ENCODE measurements around the gene GOLGA7B.

GOLGA7B gene

DNA sequence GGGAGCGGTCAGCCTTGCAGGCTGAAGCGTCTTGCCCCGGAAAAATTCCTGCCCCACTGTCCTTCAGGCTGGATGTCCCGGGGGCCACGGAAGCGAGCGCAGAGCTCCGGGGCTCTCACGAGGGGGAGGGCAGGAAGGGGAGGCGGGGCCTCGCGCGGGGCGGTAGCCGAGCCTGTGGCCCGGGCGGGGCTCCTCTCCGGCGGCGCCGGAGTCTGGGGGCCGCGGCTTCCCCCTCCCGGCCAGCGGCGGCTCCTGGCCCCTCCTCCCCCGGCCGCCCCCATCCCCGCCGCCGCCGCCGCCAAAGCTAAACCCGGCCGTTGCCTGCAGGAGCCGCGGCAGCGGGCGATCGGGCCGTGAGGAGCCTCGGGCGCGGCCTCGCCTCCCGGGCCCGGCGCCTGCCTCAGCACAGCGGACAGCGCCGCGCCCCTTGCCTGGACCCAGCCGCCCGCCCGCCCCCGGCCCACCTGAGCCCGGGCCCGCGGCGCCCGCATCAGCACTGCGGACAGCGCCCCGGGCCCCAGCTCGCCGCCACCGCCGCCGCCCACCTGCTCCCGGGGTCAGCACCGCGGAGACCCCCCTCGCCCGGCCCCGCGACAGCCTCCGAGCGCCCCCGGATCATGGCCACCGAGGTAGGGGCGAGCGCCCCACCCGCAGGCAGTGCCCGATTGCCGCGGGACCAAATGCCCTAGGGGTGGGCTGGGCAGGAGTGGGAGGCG, at the start of gene GOLGA7B:
TSS of gene GOLGA7B (plus strand) at position 157 of the 716 bp plus-strand sequence. CDS start at position 618, 461 bp downstream.
- DNase-seq (ENCODE audit: low spot score), result peak; percentile 40

DNA sequence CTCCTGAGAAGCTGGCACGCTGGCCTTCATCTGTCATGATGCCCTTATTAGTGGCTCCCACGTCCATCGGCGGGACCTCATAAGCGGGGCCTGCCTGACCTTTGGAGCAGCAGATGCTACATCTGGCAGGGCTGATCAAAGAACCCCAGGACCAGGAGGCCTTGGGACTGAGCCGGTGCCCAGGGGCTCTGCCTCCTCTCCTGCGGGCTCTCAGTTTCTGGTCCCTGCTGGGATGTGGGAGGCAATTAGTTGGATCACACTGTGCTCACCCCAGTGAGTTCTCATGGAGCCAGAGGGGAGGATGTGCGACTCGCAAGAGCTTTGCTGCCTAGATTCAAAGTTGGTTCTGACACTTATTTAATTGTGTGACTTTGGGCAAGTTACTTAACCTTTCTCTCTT, 49.2 kb upstream of the GOLGA7B start:
- DNase-seq (ENCODE audit: low spot score), result no peak

GRCh38 chr10:97801422-97801821, 48.2 kb upstream of the GOLGA7B start:
- no peak for DNase-seq (ENCODE audit: low spot score)

DNA sequence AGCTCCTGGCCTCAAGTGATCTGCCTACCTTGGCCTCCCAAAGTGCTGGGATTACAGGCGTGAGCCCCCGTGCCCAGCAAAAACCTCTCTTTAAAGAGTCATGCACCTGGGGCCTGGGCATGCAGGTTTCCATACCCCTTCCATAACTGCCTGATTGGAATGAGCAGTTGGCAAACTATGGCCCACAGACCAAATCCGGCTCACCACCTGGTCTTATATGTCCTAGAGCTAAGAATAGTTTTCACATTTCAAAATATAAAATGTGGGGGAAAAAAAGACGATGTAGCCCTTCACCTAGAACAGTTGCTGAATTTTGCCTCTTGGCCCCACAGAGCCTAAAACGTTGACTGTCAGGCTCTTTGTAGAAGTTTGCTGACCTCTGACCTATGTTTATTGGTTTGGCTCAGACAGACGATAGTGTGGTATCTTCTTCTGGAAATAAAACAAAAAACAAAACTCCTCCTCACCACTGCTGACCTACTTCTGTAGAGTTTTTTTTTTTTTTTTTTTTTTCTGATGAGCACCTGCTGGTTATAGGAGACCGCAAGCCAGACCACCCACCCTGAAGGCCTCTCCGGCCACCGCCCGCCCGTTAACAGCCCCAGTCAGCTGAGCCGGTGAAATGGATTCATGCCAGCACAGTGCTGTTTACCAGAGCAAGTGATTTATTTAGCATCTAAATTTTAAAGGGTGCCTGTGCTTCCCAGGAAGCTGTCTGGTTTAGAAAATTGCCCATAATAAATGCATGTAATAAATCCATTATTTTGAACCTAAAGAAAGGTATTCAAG, 44.4 kb upstream of the GOLGA7B start:
- DNase-seq (ENCODE audit: low spot score), result no peak

GRCh38 chr10:97805949-97806348, 43.7 kb upstream of the GOLGA7B start:
- no peak for DNase-seq (ENCODE audit: low spot score)

- no peak for DNase-seq (ENCODE audit: low spot score)
Measured at GRCh38 chr10:97810446-97810845, 39.2 kb upstream of the GOLGA7B start.

DNA sequence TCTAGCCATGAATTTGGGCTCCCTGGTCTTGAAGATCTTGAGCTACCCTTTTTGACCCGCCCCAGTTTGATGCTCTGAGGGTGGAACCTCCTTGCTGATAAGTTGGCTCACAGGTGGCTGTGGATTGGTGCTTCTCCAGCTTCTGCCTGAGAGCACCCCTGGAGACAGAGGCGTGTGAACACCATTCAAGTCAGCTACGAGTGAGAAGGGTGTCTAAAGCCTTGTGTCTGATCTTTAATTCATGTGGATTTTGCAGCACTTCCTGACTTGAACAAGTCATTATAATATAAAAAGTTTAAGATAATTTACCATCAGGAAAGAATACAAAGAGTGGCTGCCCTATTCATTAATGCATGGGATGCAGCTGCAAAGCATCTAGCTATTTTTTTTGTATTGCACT, 37.7 kb upstream of the GOLGA7B start:
- no peak for DNase-seq (ENCODE audit: low spot score)

DNA sequence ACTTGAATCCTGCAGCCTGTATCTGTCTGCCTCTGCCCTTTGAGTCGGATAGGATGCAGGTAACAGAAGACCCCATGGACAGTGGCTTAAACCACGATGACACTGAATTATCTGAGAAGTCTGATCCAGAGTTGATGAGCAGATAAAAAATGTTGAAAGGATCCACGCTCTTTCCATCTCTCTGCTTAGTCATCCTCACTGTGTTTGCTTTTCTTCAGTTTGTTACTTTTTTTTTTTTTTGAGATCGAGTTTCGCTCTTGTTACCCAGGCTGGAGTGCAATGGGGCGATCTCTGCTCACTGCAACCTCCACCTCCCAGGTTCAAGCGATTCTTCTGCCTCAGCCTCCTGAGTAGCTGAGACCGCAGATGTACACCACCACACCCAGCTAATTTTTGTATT, 36.9 kb upstream of the GOLGA7B start:
- DNase-seq (ENCODE audit: low spot score), result no peak

GRCh38 chr10:97813311-97813710, 36.3 kb upstream of the GOLGA7B start:
- no peak for DNase-seq (ENCODE audit: low spot score)

- no peak for DNase-seq (ENCODE audit: low spot score)
Measured at GRCh38 chr10:97814996-97815395, 34.6 kb upstream of the GOLGA7B start.

DNA sequence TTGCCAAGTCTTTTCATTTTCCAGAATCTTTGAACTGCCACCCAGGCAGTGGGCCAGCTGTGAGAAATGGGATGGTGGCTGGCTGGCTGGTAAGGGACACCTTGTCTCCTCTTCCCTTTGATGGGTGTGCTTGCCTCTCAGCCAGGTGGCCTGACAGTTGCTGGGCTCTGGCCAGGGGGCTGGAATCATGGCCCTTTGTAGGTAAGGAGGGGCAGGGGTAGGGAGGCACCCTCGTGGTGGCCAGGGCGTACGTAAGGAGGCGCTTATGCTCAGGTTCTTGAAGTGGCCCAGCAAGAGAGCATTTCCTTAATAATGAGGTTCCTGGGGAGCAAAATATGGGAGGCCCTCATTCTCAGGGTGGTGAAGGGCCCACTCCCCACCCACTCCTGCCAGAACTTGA, 33.0 kb upstream of the GOLGA7B start:
- no peak for DNase-seq (ENCODE audit: low spot score)

GRCh38 chr10:97818572-97818971, 31.1 kb upstream of the GOLGA7B start:
- no peak for DNase-seq (ENCODE audit: low spot score)

DNA sequence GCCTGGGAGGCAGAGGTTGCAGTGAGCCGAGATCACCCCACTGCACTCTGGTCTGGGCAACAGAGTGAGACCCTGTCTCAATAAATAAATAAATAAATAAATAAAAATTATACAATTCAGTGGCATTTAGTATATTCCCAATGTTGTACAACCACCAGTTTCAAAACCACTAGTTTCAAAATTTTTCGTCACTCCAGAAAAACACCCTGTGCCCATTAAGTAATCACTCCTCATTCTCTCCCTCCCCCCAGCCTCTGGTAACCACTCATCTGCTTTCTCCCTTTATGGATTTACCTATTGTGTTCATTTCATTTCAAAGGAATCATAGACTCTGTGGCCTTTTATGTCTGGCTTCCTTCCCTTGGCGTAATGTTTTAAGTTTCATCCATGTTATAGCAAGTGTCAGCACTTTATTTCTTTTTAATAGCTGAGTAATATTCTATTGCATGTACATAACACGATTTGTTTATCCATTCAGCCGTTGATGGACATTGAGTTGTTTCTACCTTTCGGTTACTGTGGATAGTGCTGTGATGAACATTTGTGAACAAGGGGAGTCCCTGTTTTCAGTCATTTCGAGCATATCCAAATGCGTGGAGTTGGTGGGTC, 29.4 kb upstream of the GOLGA7B start:
- no peak for DNase-seq (ENCODE audit: low spot score)

GRCh38 chr10:97821308-97822038, 28.2 kb upstream of the GOLGA7B start:
- DNase-seq (ENCODE audit: low spot score), result no peak

DNA sequence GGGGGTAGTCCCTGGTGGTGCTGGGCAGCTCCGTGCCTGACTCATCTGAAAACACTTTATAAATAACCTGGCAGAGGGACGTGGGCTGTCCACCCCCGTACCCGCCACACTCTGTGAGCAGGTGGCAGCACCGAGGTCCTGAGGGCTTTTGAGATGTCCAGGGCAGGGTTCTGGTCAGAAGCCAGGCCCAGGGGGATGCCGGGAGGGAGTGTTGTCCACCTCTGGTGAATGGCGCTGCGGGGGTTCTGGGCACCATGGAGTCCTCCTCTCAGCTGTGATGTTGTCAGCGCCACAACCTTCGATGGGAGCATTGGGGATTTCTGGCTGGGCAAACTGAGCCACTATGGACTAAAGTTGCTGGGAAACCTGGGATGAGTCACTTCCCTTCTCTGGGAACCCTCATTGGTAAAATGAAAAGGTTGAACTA, 27.4 kb upstream of the GOLGA7B start:
- no peak for DNase-seq (ENCODE audit: low spot score)

DNA sequence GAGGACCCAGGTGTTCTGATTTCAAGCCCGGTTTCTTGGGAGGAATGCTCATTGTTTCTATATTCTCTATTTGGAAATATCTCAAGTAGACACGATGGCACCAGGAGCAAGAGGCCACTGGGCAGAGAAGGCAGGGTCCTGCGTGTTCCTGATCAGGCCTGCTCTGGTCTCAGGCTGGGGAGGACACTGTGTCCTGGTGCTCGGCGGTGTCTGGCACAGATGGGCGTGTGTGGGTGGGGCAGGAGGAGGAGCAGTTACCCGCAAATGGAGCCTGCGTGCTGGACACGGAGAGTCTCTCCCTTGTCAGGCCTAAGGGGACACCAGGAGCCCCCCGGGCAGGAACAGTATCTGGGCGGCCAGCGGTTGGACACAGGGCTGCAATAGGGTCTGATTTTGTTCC, 25.9 kb upstream of the GOLGA7B start:
- DNase-seq (ENCODE audit: low spot score), result no peak

GRCh38 chr10:97825020-97825760, 24.5 kb upstream of the GOLGA7B start:
- DNase-seq (ENCODE audit: low spot score), result no peak

- no peak for DNase-seq (ENCODE audit: low spot score)
Measured at GRCh38 chr10:97826892-97827291, 22.8 kb upstream of the GOLGA7B start.

DNA sequence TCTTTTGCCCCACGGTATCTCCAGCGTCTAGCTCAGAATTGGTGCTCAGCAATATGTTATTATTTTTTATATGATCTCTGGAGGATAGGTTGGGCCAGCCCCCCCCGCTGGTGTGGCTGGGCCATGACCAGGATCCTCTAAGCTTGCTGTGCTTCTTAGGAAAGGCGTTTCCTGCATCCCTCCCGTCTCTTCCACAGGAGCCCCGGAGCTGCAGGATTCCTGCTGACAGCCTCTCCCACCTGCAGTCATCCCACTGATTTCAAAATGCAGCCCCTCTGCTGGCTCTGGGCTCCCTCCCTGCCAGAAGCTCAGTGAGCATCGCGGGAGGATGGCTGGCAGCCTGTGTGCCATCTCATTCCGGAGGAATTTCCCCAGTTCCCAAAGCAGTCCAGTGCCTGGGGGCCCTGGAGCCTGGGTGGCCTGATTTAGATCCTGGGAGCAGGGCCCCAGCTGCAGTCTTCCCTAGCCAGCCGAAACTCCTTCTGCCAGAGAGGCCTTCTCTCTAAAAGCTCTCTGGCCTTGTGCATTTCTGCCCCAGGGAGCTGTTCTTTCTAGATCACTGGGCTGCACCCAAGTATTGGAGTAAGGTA, 21.8 kb upstream of the GOLGA7B start:
- no peak for DNase-seq (ENCODE audit: low spot score)

DNA sequence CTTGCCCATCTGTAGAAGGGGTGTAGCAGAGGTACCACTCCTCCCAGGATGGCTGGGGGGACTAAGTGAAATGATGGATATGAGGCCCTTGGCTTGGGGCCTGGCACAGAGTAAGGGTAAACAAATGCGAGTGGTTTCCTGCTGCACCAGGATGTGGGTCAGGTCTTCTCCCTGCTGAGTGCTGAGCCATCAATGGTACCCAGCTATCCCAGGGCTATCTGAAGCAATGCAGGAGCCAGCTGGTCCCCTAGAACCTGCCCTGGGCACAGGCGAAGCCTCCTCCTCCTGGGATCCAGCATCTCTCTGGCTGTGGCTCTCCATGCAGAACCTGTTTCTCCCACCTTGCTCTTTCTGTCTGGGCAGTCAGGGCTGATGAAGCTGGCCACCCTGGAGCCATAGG, 20.9 kb upstream of the GOLGA7B start:
- no peak for DNase-seq (ENCODE audit: low spot score)

DNA sequence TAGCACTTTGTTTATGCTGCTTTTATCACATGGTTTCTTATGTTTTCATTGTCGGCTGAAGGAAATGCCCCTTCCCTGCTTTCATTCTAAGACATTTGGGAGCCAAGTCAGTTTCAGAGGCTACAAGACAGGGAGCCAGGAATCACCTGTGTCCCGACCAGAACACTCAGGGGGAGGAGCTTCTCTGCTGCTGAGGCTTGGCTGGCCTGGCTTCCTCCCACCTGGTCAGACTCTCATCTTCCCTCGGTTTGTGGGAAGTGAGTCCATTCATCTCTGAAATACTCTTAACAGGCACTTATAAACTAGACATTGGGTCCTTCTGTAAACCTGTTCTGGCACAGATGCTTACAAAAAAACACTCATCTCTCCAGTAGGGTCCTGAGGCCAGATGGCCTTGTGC, 19.6 kb upstream of the GOLGA7B start:
- DNase-seq (ENCODE audit: low spot score), result no peak
